Retinal pigment epithelial cell (primary cell): Measurements from ENCODE around the gene VPS26A.
"Not testable (repeated sequence)": the region's sequence is repeated elsewhere in the genome, so short reads cannot be mapped to it uniquely, and the experiment has no call there.

Experiments
- DNase-seq: peaks from one replicate; pipeline ENCODE4 v3.0.0-alpha.2; 2010; ENCODE audit warnings: low read depth
- H3K4me3 ChIP-seq: 2 replicates; pipeline ENCODE4 v1.5.1; 2011; ENCODE audit warnings: mild to moderate bottlenecking, low read length, control low read depth, moderate library complexity
- TF ChIP-seq, protein P1 (sequence below): conservative IDR thresholded peaks from 2 replicates; pipeline ENCODE4 v1.5.1; 2011; ENCODE audit warnings: low read depth, low read length, control low read depth, inconsistent platforms

Gene VPS26A

DNA sequence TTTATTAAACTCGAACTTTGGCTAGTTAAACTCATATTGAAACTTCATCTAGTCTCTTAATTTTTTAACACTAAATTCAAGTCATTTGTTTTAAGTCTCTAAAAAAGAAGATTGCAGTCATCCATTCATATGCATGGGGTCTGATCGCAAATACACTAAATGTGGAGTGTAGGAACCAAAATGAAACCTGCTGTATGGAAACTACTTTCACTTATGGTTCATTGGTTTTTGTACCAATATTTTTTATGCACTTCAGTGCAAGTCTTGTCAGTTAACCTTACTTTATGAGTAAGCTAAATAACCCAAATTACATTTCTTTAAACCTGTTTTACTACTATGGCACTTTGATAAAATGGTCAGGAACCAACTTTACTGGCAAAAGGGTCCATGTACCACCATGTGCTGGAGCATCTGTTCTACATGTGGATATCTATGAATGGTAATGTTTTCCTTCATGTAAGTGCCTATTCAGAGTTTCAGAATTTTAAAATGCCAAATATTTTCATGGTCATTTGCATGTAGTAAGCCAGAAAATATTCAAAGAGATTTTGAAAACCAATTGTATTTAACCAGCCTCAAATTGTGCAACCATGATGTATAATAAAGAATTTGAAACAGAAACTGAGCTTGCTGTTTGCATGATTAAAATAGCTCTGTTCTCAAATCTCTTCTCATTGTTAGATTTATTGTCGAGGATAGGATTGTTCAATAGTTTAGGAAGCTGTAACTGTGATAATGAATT lies 48.4 kb downstream of the VPS26A start:
- no peak overlapping the region for H3K4me3 ChIP-seq
- TF ChIP-seq, protein P1, sequence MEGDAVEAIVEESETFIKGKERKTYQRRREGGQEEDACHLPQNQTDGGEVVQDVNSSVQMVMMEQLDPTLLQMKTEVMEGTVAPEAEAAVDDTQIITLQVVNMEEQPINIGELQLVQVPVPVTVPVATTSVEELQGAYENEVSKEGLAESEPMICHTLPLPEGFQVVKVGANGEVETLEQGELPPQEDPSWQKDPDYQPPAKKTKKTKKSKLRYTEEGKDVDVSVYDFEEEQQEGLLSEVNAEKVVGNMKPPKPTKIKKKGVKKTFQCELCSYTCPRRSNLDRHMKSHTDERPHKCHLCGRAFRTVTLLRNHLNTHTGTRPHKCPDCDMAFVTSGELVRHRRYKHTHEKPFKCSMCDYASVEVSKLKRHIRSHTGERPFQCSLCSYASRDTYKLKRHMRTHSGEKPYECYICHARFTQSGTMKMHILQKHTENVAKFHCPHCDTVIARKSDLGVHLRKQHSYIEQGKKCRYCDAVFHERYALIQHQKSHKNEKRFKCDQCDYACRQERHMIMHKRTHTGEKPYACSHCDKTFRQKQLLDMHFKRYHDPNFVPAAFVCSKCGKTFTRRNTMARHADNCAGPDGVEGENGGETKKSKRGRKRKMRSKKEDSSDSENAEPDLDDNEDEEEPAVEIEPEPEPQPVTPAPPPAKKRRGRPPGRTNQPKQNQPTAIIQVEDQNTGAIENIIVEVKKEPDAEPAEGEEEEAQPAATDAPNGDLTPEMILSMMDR = no peak
- no peak for DNase-seq

DNA sequence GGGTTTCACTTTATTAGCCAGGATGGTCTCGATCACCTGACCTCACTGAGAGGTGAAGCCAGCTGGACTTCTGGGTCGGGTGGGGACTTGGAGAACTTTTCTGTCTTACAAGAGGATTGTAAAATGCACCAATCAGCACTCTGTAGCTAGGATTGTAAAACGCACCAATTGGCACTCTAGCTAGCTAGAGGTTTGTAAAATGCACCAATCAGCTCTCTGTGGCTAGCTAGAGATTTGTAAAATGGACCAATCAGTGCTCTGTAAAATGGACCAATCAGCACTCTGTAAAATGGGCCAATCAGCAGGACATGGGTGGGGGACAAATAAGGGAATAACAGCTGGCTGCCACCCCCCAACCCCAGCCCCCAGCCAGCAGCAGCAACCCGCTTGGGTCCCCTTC lies 51.3 kb downstream of the VPS26A start:
- not testable (repeated sequence) for DNase-seq, H3K4me3 ChIP-seq

DNA sequence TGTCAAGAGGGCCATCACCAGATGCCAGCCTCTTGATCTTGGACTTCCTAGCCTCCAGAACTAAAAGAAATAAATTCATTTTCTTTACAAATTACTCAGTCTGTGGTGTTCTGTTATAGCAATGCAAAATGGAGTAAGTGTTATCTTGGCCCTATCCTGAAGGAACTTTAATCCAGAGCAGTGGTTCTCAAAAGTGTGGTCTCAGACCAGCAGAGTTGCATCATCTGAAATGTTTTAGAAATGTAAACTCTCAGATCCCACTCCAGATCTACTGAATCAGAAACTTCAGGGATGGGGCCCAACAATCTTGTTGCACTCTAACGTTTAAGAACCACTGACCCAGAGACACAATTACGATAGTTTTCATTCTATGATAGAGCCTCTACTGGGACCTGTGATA lies 52.8 kb downstream of the VPS26A start:
- TF ChIP-seq, protein P1 = no peak
- no peak overlapping the region for H3K4me3 ChIP-seq
- DNase-seq = no peak

DNA sequence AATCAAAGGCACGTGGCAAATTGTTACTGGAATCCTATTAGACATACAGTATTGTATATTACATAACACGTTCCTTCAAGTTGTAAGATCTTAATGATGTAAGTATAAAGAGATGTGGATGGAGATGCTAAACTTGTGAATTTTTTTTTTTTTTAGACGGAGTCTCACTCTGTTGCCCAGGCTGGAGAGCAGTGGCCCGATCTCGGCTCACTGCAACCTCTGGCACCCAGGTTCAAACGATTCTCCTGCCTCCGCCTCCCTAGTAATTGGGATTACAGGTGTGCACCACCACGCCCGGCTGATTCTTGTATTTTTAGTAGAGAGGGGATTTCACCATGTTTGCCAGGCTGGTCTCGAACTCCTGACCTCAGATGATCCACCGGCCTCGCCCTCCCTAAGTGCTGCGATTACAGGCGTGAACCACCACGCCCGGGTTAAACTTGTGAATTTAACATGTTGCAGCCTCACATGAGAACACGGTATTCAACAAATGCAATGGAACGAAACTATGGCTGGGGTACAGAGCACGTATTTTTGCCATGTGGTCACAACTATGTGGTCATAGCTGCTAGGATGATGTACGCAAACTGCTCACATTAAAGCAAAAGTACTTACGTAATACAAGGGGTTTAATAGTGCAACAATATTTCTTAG lies 55.2 kb downstream of the VPS26A start:
- DNase-seq = no peak
- TF ChIP-seq, protein P1 = no peak
- peak overlapping the region; percentile 99 for H3K4me3 ChIP-seq

DNA sequence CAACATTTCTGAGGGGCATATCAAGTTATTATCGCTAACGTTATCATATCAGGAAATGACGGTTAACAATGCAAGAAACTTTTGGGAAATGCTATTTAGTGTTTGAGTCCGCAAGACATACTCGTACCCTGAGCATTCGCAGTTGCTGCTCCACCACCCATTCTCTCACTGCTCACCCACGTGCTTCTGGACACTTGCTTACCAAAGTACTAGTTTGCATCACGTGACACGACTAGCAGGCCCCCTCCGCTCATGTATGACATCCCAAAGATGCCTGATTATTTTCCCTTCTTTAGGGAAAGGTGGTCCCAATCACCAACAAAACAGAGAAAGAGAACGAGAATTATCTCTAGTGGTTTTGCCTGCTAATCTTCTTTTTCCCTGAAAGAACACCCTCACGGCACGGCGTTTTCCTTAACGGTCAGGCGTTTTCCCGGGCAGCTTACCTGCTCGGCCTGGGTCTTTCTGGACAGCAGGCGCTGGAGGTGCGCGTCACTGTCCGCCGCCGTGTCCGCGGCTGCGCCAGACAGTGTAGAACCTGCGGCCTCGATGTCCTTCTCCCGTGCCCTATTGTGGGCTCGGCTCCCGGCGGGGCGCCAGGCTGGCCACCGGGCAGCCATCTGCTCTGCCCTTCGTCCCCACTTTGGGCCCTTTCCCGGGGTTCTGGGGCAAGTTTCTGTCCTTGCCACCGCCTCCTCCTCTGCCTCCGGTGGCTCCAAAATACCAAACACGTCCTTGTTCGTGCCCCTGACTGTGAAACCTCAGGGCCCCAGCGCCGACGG lies 56.0 kb downstream of the VPS26A start, which contains the start of gene SUPV3L1:
Gene SUPV3L1 (plus strand): TSS at position 492 of the 782 bp plus-strand sequence. CDS start 58 bp downstream, at position 550.
- DNase-seq = peak; percentile 96
- H3K4me3 ChIP-seq = peak within 1 kb of the TSS; percentile 99
- TF ChIP-seq, protein P1 = no peak

DNA sequence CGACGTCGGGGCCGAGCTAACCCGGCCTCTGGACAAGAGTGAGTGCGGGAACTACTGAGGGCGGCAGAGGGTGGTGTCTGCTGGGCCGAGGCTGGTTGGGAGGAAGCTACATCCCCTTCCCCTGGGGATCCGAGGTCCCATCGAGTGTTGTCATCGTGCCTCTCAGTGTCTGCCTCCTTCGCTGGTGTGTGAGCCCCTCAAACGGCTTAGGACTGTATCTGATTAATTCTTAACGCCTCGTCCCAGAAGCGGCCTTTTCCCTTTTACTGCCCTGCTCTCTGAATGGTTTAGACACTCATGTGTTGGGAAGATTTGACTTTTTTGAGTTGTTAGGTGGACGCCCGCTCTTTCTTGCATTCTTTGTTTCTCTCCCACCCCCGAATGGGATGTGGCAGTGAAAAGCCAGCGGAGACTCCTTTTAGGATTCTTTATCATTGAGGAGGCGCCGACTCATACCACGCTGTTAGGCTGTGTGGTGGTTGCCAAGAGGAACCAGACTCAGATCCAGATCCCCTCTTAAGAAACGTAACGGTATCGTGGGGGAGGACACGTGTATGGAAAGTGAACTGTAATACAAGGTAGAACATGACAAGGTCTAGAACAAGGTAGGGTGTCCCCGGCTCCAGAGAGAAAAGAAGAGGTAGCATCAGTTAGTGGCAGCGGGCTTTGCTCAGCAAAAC lies 56.7 kb downstream of the VPS26A start:
- H3K4me3 ChIP-seq = peak overlapping the region; percentile 99
- TF ChIP-seq, protein P1 = no peak

DNA sequence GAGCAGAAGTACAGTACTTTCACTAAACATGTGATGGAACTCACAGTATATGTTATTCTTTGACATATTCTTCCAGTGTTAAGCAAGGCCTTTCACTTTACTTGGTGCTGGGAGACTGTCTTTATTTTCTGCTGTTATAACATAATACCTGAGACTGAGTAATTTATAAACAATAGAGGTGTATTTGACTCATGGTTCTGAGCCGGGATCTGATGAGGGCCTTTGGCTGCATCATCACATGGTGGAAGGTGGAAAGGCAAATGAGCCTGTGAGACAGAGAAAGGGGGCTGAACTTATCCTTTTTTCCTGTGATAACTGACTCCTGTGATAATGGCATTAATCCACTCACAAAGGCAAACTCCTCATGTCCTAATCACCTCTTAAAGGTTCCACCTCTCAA lies 57.5 kb downstream of the VPS26A start:
- TF ChIP-seq, protein P1 = no peak
- peak overlapping the region; percentile 99 for H3K4me3 ChIP-seq
- DNase-seq = no peak

More for the DNA sequence above, 56.7 kb downstream of the VPS26A start:
- no peak for DNase-seq
